Non-pigmented ciliary epithelial cell (primary cell): ENCODE measurements around the gene MEIS1.

Experiments used
- DNase-seq: peaks from one replicate; pipeline ENCODE4 v3.0.0-alpha.2; 2010; ENCODE audit warnings: low read depth

MEIS1 gene

GRCh38 chr2:66567729-66568128 is 132.8 kb downstream of the MEIS1 start:
- no peak for DNase-seq

GRCh38 chr2:66568650-66569300 is 133.8 kb downstream of the MEIS1 start:
- DNase-seq, result no peak

GRCh38 chr2:66569321-66569851 is 134.5 kb downstream of the MEIS1 start:
- DNase-seq, result no peak

- DNase-seq, result no peak
These were observed 135.0 kb downstream of the MEIS1 start for GRCh38 chr2:66569974-66570373.

- no peak for DNase-seq
These were observed 135.5 kb downstream of the MEIS1 start for GRCh38 chr2:66570471-66570870.

GRCh38 chr2:66571918-66572317 is 137.0 kb downstream of the MEIS1 start:
- DNase-seq, result no peak

- DNase-seq, result no peak
These were observed 137.5 kb downstream of the MEIS1 start for GRCh38 chr2:66572391-66572790.

GRCh38 chr2:66573416-66573815 is 138.5 kb downstream of the MEIS1 start:
- no peak for DNase-seq

GRCh38 chr2:66573821-66574233 is 138.9 kb downstream of the MEIS1 start:
- DNase-seq, result no peak

GRCh38 chr2:66574701-66575624 is 140.0 kb downstream of the MEIS1 start:
- no peak for DNase-seq

- no peak for DNase-seq
These were observed 140.8 kb downstream of the MEIS1 start for GRCh38 chr2:66575625-66576310.

GRCh38 chr2:66576311-66576560 is 141.3 kb downstream of the MEIS1 start:
- DNase-seq, result no peak

- no peak for DNase-seq
These were observed 141.8 kb downstream of the MEIS1 start for GRCh38 chr2:66576561-66577320.

- DNase-seq, result no peak
These were observed 142.6 kb downstream of the MEIS1 start for GRCh38 chr2:66577321-66578053.

GRCh38 chr2:66578054-66578686 is 143.2 kb downstream of the MEIS1 start:
- no peak for DNase-seq

- DNase-seq, result no peak
These were observed 143.8 kb downstream of the MEIS1 start for GRCh38 chr2:66578687-66579106.

GRCh38 chr2:66579186-66580126 is 144.5 kb downstream of the MEIS1 start:
- DNase-seq, result no peak

GRCh38 chr2:66580166-66581049 is 145.5 kb downstream of the MEIS1 start:
- DNase-seq, result no peak
